ENCODE data around the gene DAPK2.

Gene DAPK2

GRCh38 chr15:64037966-64038365, 8.3 kb downstream of the DAPK2 start:
- no peak for DNase-seq
- Histone ChIP-seq H3K79me2 (ENCODE audit: low read length) (no peaks in the 10 kb centered on the region), H3K4me1 (ENCODE audit: low read length) (no peaks in the 10 kb centered on the region), H3K9me3 (replicated peaks; ENCODE audit: insufficient read depth, low read length) (no peaks in the 10 kb centered on the region), H3K4me3 (ENCODE audit: low read length) (no peak overlapping the region), H3K9me2 (replicated peaks; ENCODE audit: insufficient read depth, low read length) (no peaks in the 10 kb centered on the region), H3K9ac (ENCODE audit: low read length) (no peak overlapping the region), H3K27me3 (replicated peaks; ENCODE audit: insufficient read depth, low read length) (no peaks in the 10 kb centered on the region), H2AFZ (ENCODE audit: low read length) (no peak overlapping the region), H3F3A (ENCODE audit: insufficient read depth, low read length) (no peaks in the 10 kb centered on the region), H3K36me3 (replicated peaks; ENCODE audit: insufficient read depth, low read length) (no peaks in the 10 kb centered on the region), H3K4me2 (ENCODE audit: low read depth, low read length) (no peak overlapping the region), H3K27ac (ENCODE audit: low read length) (no peak overlapping the region), H4K20me1 (ENCODE audit: insufficient read depth, low read length) (no peaks in the 10 kb centered on the region)
- TF ChIP-seq EZH2 (optimal IDR thresholded peaks at IDR 0.05; ENCODE audit: low read depth, low read length) (no peak), CTCF (IDR thresholded peaks at IDR 0.05; ENCODE audit: low read length) (no peak), EZH2phosphoT487 (IDR thresholded peaks at IDR 0.05; ENCODE audit: low read length) (no peak)

- Histone ChIP-seq H2AFZ (ENCODE audit: low read length) (no peak overlapping the region), H3K27ac (ENCODE audit: low read length) (no peak overlapping the region), H3K36me3 (replicated peaks; ENCODE audit: insufficient read depth, low read length) (no peaks in the 10 kb centered on the region), H3K9me2 (replicated peaks; ENCODE audit: insufficient read depth, low read length) (no peaks in the 10 kb centered on the region), H3K4me2 (ENCODE audit: low read depth, low read length) (no peak overlapping the region), H3K4me3 (ENCODE audit: low read length) (no peak overlapping the region), H3K4me1 (ENCODE audit: low read length) (no peaks in the 10 kb centered on the region), H3K27me3 (replicated peaks; ENCODE audit: insufficient read depth, low read length) (no peaks in the 10 kb centered on the region), H3K9ac (ENCODE audit: low read length) (no peak overlapping the region), H3F3A (ENCODE audit: insufficient read depth, low read length) (no peaks in the 10 kb centered on the region), H3K79me2 (ENCODE audit: low read length) (no peaks in the 10 kb centered on the region), H4K20me1 (ENCODE audit: insufficient read depth, low read length) (no peaks in the 10 kb centered on the region), H3K9me3 (replicated peaks; ENCODE audit: insufficient read depth, low read length) (no peaks in the 10 kb centered on the region)
- TF ChIP-seq EZH2phosphoT487 (IDR thresholded peaks at IDR 0.05; ENCODE audit: low read length) (no peak), CTCF (IDR thresholded peaks at IDR 0.05; ENCODE audit: low read length) (no peak), EZH2 (optimal IDR thresholded peaks at IDR 0.05; ENCODE audit: low read depth, low read length) (no peak)
- DNase-seq: no peak
These were observed 9.2 kb downstream of the DAPK2 start for GRCh38 chr15:64037116-64037515.

GRCh38 chr15:64035525-64035924, 10.8 kb downstream of the DAPK2 start:
- no peak overlapping the region for H3K27ac ChIP-seq (ENCODE audit: low read length)
- no peaks in the 10 kb centered on the region for H3K4me1 ChIP-seq (ENCODE audit: low read length)
- H3K4me3 ChIP-seq (ENCODE audit: low read length): no peak overlapping the region
- H3K9ac ChIP-seq (ENCODE audit: low read length): no peak overlapping the region
- H3K36me3 ChIP-seq (replicated peaks; ENCODE audit: insufficient read depth, low read length): no peaks in the 10 kb centered on the region
- H3K9me2 ChIP-seq (replicated peaks; ENCODE audit: insufficient read depth, low read length): no peaks in the 10 kb centered on the region
- H3F3A ChIP-seq (ENCODE audit: insufficient read depth, low read length): no peaks in the 10 kb centered on the region
- H4K20me1 ChIP-seq (ENCODE audit: insufficient read depth, low read length): no peaks in the 10 kb centered on the region
- H3K79me2 ChIP-seq (ENCODE audit: low read length): no peaks in the 10 kb centered on the region
- H3K27me3 ChIP-seq (replicated peaks; ENCODE audit: insufficient read depth, low read length): no peaks in the 10 kb centered on the region
- DNase-seq: no peak
- no peaks in the 10 kb centered on the region for H3K9me3 ChIP-seq (replicated peaks; ENCODE audit: insufficient read depth, low read length)
- H2AFZ ChIP-seq (ENCODE audit: low read length): no peak overlapping the region
- H3K4me2 ChIP-seq (ENCODE audit: low read depth, low read length): no peak overlapping the region
- no peak for TF ChIP-seq EZH2 (optimal IDR thresholded peaks at IDR 0.05; ENCODE audit: low read depth, low read length)
- no peak for TF ChIP-seq EZH2phosphoT487 (IDR thresholded peaks at IDR 0.05; ENCODE audit: low read length)
- TF ChIP-seq CTCF (IDR thresholded peaks at IDR 0.05; ENCODE audit: low read length): no peak
